T follicular helper cell (primary cell): ENCODE data around the gene PAFAH1B2.
"Not testable (repeated sequence)": the region's sequence is repeated elsewhere in the genome, so short reads cannot be mapped to it uniquely, and the experiment has no call there.

Experiments used
- DNase-seq: peaks from one replicate; pipeline ENCODE4 v3.0.0-alpha.2; 2020; ENCODE audit warnings: low read depth

The PAFAH1B2 gene

DNA sequence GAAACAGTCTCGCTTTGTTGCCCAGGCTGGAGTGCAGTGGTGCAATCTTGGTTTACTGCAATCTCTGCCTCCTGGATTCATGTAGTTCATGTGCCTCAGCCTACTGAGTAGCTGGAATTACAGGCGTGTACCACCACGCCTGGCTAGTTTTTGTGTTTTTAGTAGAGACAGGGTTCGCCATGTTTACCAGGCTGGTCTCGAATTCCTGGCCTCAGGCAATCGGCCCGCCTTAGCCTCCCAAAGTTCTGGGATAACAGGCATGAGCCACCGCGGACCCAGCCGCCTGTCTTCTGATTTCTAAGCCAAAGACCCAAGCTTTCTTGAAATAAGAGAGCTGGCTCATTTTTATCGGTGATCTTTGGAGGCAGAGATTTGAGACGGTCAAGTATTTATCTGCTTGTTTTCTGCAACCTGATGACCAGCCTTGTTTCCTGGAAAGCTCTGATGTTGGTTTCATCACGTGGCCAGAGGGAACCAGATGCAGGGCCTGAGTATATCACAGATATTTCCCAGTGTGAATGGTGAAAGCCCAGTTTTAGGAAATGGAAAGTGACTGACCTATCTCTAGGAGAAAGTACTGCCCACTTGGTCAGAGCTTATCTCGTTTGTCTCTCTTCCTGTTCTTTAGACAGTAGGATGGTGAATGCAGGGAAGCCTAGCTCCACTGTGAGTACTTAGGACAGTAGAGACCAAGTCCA is 28.8 kb downstream of the PAFAH1B2 start:
- no peak for DNase-seq

DNA sequence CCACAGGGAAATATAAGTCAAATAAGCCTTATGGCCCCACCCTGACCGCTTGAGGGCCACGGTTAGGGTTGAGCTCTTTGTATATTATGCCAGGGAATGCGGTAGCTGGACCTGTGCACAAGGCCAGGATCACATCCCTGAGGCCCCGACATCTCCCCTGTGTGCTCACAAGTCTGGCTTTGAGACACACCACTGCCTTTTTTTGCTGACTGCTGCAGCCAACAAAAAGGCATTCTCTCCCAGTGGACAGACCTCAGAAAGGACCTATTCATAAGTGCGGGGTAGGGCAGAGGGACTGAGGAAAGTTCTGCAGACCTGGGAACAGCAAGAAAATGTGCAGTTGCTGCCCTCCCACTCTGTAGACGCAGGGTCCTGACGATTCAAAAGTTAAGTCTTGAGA is 31.0 kb downstream of the PAFAH1B2 start:
- no peak for DNase-seq

DNA sequence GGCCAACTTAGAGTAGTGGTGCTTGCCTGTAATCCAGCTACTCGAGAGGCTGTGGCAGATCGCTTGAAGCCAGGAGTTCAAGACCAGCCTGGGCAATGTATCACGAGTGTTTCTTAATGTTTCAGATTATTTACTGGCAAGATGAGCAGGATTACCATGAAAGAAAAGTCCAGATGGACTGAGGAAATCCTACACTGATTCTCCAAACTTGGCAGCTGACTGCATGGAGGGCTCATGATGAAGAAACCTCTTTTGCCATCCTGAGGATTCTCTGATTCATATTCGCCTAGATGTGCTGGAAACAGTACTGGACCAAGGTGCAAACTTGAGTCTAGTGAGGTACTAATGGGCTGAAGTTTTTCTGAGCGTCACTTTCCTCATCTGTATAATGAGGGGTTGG is 31.7 kb downstream of the PAFAH1B2 start:
- no peak for DNase-seq

DNA sequence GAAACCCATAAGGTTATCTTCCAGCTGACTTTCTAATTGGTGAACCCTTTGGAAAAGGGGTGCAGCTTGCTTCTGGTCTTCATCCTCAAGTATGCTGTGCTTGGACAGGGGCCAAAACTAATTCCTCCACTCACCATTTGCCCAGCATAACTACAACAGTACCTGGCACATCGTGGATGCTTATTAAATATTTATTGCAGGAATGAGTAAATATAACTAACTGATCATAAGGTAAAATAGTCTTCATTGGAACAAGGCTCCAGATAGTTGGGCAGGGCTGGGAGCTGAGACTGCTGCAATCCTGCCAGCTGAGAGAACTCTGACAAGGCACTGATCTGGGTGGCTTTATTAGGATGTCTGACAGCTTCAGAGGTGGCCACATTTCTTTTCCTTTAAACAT is 32.1 kb downstream of the PAFAH1B2 start:
- no peak for DNase-seq

DNA sequence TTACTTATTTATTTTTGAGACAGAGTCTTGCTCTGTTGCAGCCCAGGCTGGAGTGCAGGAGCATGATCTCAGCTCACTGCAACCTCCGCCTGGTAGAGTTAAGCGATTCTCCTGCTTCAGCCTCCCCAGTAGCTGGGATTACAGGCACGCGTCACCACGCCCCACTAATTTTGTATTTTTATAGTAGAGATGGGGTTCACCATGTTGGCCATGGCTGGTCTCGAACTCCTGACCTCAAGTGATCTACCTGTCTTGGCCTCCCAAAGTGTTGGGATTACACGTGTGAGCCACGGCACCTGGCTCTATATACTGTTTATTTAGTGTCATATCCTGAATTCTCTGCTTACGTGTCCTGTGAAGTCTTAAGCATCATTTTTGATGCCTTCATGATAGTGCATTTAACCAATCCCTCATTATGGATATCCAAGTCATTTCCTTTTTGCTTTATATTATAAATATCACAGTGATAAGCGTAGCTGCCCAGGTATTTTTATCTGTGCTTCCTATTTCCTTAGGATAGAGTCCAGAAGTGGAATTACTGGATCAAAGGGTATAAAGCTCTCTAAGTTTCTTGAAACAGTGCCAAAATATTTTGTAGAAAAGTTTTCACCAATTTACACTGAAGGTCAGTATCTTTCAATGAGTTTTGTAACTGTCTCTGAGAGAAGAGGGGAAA is 33.6 kb downstream of the PAFAH1B2 start:
- no peak for DNase-seq

DNA sequence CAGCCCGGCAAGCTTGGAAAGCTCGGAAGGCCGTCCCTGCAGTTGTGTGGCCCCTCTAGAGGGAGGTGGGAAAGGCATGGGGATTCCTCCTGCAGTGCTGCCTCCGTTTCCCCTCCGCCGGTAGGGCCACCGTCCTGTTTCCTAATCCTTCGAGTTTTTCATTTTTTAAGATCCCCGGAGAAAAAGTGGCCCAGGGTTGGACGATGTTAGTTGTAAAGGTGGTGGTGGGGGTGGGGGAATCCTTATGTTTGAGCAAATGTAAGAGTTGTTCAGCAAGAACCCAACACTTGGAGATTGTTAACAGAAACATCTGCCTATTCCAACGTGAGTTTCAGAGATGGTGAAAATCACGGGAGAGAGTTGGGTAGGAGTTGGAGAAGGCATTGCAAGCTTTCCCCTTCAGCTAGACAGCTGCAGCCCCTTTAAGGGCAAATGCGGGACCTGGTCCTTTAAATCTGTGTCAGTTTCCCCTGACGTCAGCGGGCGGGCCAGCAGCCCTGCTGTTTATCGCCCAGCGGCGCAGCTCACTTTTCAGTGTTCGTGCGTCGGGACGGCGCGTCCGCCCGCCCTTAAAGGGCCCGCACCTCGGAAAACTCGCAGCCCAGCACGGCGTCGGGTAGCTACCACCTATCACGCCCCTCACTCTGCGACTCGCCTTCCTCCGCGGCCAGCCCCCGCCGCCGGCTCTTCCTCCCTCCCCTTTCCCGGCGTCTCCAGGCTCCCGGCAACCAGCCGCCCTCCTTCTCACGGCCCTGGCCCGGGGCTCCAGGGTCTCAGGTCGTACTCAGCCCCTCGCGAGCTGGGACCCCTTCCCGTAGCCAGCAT is 34.3 kb downstream of the PAFAH1B2 start, which contains the start of gene SIDT2:
TSS of gene SIDT2 (plus strand) at position 534 of the 825 bp plus-strand sequence. CDS start 521 bp downstream, outside the sequence.
- peak; percentile 83 for DNase-seq

DNA sequence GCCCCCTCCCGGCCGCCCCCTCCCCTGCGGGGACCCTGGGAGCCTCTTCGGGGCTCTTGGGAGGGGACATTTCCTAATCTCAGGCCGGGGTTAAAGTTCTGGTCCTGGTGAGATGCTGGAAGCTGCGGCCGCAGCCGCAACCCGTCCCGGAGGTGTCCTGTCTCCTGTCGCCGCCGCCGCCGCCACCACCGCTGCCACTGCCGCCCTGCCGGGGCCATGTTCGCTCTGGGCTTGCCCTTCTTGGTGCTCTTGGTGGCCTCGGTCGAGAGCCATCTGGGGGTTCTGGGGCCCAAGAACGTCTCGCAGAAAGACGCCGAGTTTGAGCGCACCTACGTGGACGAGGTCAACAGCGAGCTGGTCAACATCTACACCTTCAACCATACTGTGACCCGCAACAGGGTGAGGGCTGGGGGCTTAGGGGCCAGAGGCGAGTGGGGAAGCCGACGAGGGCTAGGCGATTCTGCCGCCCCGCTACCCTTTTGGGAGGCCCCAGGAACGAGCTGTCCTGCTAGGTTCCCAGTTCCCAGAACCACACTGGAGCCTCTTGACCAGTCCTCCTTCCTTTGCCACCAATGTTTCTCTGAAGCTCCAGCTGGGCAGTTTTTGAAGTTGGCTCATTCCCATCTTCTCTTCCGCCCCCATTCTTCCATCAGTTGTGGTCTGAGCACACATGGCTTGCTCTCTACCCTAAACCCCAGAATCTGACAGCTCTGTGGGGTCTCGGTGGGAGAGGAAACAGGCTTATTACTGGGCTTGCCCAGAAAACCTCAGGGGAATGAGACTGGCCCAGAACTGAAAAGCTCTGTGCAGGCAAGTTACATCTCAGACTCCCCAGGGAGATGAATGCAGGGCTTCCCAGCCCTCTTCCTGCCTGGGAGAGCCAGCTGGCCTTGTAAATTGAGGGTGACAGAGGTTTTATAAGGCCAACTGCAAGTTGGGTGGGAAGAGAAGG is 35.2 kb downstream of the PAFAH1B2 start:
- peak; percentile 28 for DNase-seq

GRCh38 chr11:117180020-117180419 is 35.9 kb downstream of the PAFAH1B2 start:
- DNase-seq: no peak

- DNase-seq: peak; percentile 58
Measured at GRCh38 chr11:117180661-117181585, 36.8 kb downstream of the PAFAH1B2 start.

GRCh38 chr11:117181586-117182550 is 37.8 kb downstream of the PAFAH1B2 start:
- DNase-seq: no peak

- DNase-seq: no peak
Measured at GRCh38 chr11:117182551-117182935, 38.5 kb downstream of the PAFAH1B2 start.

- not testable (repeated sequence) for DNase-seq
Measured at GRCh38 chr11:117183178-117183577, 39.1 kb downstream of the PAFAH1B2 start.

DNA sequence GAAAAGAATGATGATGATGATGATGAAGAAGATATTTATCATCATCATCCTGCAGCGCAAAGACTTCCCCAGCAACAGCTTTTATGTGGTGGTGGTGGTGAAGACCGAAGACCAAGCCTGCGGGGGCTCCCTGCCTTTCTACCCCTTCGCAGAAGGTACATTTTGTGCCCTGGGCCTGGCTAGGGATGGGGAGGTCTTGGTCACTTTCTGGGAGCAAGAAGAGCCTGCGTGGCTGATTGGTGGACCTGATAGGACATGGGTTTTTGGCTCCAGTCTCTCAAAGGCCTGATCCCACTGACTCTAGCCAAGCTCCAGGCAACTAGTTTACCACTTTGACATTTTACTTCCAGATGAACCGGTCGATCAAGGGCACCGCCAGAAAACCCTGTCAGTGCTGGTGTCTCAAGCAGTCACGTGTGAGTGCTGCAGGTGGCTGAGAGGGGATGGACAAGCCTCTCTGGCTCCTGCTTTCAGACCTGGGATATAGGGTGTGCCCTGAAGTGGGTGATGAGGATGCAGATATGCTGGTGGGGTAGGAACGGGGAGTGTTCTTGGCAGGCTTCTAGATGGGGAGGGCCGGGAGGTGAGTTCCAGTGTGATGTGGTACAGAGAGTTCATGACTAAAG is 39.8 kb downstream of the PAFAH1B2 start:
- no peak for DNase-seq

GRCh38 chr11:117185736-117186430 is 41.8 kb downstream of the PAFAH1B2 start:
- no peak for DNase-seq

- no peak for DNase-seq
Measured at GRCh38 chr11:117186431-117186761, 42.3 kb downstream of the PAFAH1B2 start.

DNA sequence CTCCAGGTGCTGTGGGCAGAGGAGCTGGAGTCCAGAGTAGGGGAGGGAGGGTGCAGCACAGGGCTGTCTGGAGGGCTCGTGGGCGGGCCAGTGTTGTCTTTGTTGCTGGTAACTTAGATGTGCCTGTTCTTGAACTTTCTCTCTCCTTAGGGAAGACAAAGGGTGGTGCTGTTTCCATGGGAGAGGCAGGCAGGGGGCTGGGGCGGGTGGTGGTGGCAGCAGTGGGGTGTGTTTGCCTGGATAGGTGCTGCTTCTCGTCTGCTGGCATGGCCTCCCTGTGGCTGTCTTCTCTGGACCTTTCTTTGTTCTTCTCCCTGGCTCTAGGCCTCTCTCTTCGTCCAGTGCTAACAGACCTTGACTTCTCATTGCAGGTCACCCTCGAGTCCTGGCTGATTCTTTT is 42.9 kb downstream of the PAFAH1B2 start:
- DNase-seq: no peak

DNA sequence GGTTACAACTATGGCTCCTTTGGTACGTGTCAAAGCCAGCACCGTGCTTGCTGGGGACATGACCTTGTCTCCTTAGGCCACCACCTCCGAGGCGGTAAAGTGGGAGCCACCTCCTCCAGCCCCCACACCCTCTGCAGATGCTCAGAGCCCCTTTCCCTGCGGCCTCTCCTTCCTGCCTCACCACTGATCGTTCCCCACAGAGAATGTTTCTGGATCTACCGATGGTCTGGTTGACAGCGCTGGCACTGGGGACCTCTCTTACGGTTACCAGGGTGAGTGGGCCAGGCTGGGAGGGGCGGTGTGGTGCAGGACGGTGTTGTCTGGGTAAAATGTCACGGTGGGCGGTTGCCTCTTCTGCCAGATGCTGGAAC is 43.3 kb downstream of the PAFAH1B2 start:
- DNase-seq: no peak

GRCh38 chr11:117187799-117188481 is 43.9 kb downstream of the PAFAH1B2 start:
- DNase-seq: no peak
